DMS 273 (cell line): ENCODE results near the gene ZNF845.
"Not testable (repeated sequence)": the region's sequence is repeated elsewhere in the genome, so short reads cannot be mapped to it uniquely, and the experiment has no call there.

Source experiments
- DNase-seq: peaks from one replicate; lab custom pipeline; 2025; ENCODE audit not compliant: unreplicated experiment; lab: John Stamatoyannopoulos, UW

Gene ZNF845

GRCh38 chr19:53374743-53375142 lies 41.2 kb downstream of the ZNF845 start:
- no peak for DNase-seq

- DNase-seq = no peak
Observed at GRCh38 chr19:53381376-53381775, 47.8 kb downstream of the ZNF845 start.

- no peak for DNase-seq
Observed at GRCh38 chr19:53388168-53388567, 54.6 kb downstream of the ZNF845 start.

- DNase-seq = no peak
Observed at GRCh38 chr19:53388904-53389303, 55.4 kb downstream of the ZNF845 start.

GRCh38 chr19:53389571-53389970 lies 56.0 kb downstream of the ZNF845 start:
- peak; percentile 6 for DNase-seq

- no peak for DNase-seq
Observed at GRCh38 chr19:53389978-53390377, 56.4 kb downstream of the ZNF845 start.

GRCh38 chr19:53394522-53394973 lies 61.0 kb downstream of the ZNF845 start:
- no peak for DNase-seq

- peak; percentile 96 for DNase-seq
Observed at GRCh38 chr19:53394974-53395839, 61.7 kb downstream of the ZNF845 start, which contains the start of gene ZNF765. Gene ZNF765 (plus strand): TSS chr19:53395149. CDS start chr19:53398016, 2,867 bp downstream.

GRCh38 chr19:53395840-53396524 lies 62.4 kb downstream of the ZNF845 start:
- not testable (repeated sequence) for DNase-seq

GRCh38 chr19:53396525-53396868 lies 62.9 kb downstream of the ZNF845 start:
- no peak for DNase-seq

GRCh38 chr19:53397918-53398317 lies 64.4 kb downstream of the ZNF845 start:
- DNase-seq = not testable (repeated sequence)
